Measurements from ENCODE around the gene MAST1.

- TF ChIP-seq POLR2A (IDR thresholded peaks at IDR 0.05), result no peak
- no peak for TF ChIP-seq CTCF (IDR thresholded peaks at IDR 0.05)
- no peak for TF ChIP-seq POLR2AphosphoS5 (IDR thresholded peaks at IDR 0.05; ENCODE audit: insufficient read depth in 1 of 2, low read depth in 1 of 2)
Observed at GRCh38 chr19:12828494-12828893, 9.8 kb upstream of the MAST1 start.
